HepG2 (cell line): Measurements from ENCODE around the gene AHCTF1. TPM values are rescaled to one million over a fixed set of nuclear protein-coding genes. Genes with fewer than 3 reads are reported as not detected.
A peak's percentile ranks its signal among the peaks of the same experiment; 100 is the strongest.

Experiments used
- ATAC-seq: fragments of 200-7000 bp; cut with Tn5 transposase; 3 replicates; pipeline ENCODE4 v1.9.1; 2020; ENCODE audit warnings: mild to moderate bottlenecking, moderate library complexity
- BruUV-seq: library from RNA; stranded (reverse); fragments of 400-500 nt; replicated peaks from 2 replicates; lab custom pipeline; 2021; lab: Mats Ljungman, UMichigan
- CTCF ChIA-PET: fragments of 300-600 bp; formaldehyde crosslinking; extraction: SDS; loops from one replicate; lab custom pipeline; 2021; ENCODE audit warnings: low total read pairs, inconsistent platforms, low intra/inter-chr PET ratio; lab: Yijun Ruan, JAX
- POLR2A ChIA-PET: fragments of 350-600 bp; sonication (Branson Sonifier 250); formaldehyde crosslinking; loops from one replicate; lab custom pipeline; 2020; ENCODE audit warnings: antibody characterized with exemption, inconsistent platforms; lab: Yijun Ruan, JAX
- DNase-seq: peaks from one replicate; pipeline ENCODE4 v3.0.0-alpha.2; 2015; ENCODE audit warnings: low spot score
- FAIRE-seq: peaks from 3 replicates; lab custom pipeline; 2011; peaks lifted over from hg19 to GRCh38; lab: Jason Lieb, UNC
- H2AFZ ChIP-seq: one replicate; pipeline ENCODE4 v1.6.1; 2011; ENCODE audit warnings: low read length, inconsistent platforms
- H3K27ac ChIP-seq: fragments of 300-600 bp; 3 replicates; pipeline ENCODE4 v1.8.0; 2011; ENCODE audit warnings: mixed run types, mild to moderate bottlenecking, mixed read lengths, low read length, inconsistent platforms; ENCODE audit not compliant: insufficient read depth; ENCODE audit errors: extremely low read length
- H3K27me3 ChIP-seq, 2 experiments: fragments of 200-600 bp in 1 of 2; 2 replicates in 1 of 2; 3 replicates in 1 of 2; pipeline versions ENCODE4 v1.6.0 to v1.8.0; 2011; ENCODE audit warnings: low read length in 2 of 2, mild to moderate bottlenecking in 2 of 2, moderate library complexity in 2 of 2, inconsistent platforms in 1 of 2; ENCODE audit not compliant: insufficient read depth in 2 of 2, control insufficient read depth in 1 of 2
- H3K36me3 ChIP-seq, 2 experiments: fragments of 200-600 bp in 1 of 2; replicated peaks in 1 of 2; 2 replicates in 1 of 2; 3 replicates in 1 of 2; pipeline versions ENCODE4 v1.5.1 to v1.8.0; 2011; ENCODE audit warnings: low read length in 2 of 2, inconsistent platforms in 1 of 2; ENCODE audit not compliant: insufficient read depth in 2 of 2, control insufficient read depth in 1 of 2
- H3K4me1 ChIP-seq: 2 replicates; pipeline ENCODE4 v1.5.1; 2012; ENCODE audit warnings: low read length, inconsistent platforms; ENCODE audit not compliant: insufficient read depth
- H3K4me2 ChIP-seq: 2 replicates; pipeline ENCODE4 v1.6.0; 2011; ENCODE audit warnings: low read depth, low read length, inconsistent platforms
- H3K4me3 ChIP-seq, 3 experiments: fragments of 200-600 bp in 1 of 3; sonication (generic), shearing (Covaris generic) in 1 of 3; replicated peaks in 1 of 3; 2 replicates each; pipeline ENCODE4 v1.5.1; 2011 to 2016; ENCODE audit warnings: low read length in 3 of 3, inconsistent platforms in 2 of 3, low read depth in 2 of 3, mild to moderate bottlenecking in 2 of 3, control low read depth in 1 of 3, mixed read lengths in 1 of 3; ENCODE audit not compliant: insufficient read depth in 1 of 3
- H3K79me2 ChIP-seq: one replicate; pipeline ENCODE4 v1.6.1; 2011; ENCODE audit warnings: low read length, inconsistent platforms; ENCODE audit not compliant: insufficient read depth
- H3K9ac ChIP-seq: 2 replicates; pipeline ENCODE4 v1.6.0; 2011; ENCODE audit warnings: mild to moderate bottlenecking, low read depth, low read length, inconsistent platforms; ENCODE audit not compliant: insufficient read depth
- H3K9me3 ChIP-seq: 2 replicates; pipeline ENCODE4 v1.5.1; 2012; ENCODE audit warnings: mild to moderate bottlenecking, low read length
- H4K20me1 ChIP-seq: 2 replicates; pipeline ENCODE4 v1.6.0; 2011; ENCODE audit warnings: inconsistent platforms, mild to moderate bottlenecking, low read length, moderate library complexity; ENCODE audit not compliant: insufficient read depth
- MIXL1 ChIP-seq: IDR thresholded peaks from 2 replicates; pipeline ENCODE4 v1.6.1; 2016
- MNT ChIP-seq: fragments of 450-650 bp; IDR thresholded peaks from 2 replicates; pipeline ENCODE4 v1.6.1; 2016
- NFATC3 ChIP-seq: sonication (generic); formaldehyde crosslinking; IDR thresholded peaks from 2 replicates; pipeline ENCODE4 v1.5.1; 2020; ENCODE audit warnings: mild to moderate bottlenecking, missing genetic modification reagents
- TP53 ChIP-seq: sonication (generic); formaldehyde crosslinking; conservative IDR thresholded peaks from 2 replicates; pipeline ENCODE4 v1.4.0; 2020; ENCODE audit warnings: missing genetic modification reagents
- TRIM22 ChIP-seq: fragments of 450-650 bp; IDR thresholded peaks from 2 replicates; pipeline ENCODE4 v1.6.1; 2017
- ZBTB7A ChIP-seq: sonication (generic); formaldehyde crosslinking; IDR thresholded peaks from 2 replicates; pipeline ENCODE4 v1.8.0; 2022; ENCODE audit warnings: mild to moderate bottlenecking, missing genetic modification reagents
- ZNF414 ChIP-seq: sonication (generic); formaldehyde crosslinking; IDR thresholded peaks from 2 replicates; pipeline ENCODE4 v1.5.0; 2020; ENCODE audit warnings: missing genetic modification reagents
- ZNF577 ChIP-seq: sonication (generic); formaldehyde crosslinking; IDR thresholded peaks from 2 replicates; pipeline ENCODE4 v1.4.0; 2020; ENCODE audit warnings: mild to moderate bottlenecking, low read depth, missing genetic modification reagents, borderline replicate concordance
- ZNF639 ChIP-seq: conservative IDR thresholded peaks from 2 replicates; pipeline ENCODE4 v1.6.1; 2018; ENCODE audit warnings: missing genetic modification reagents
- ZSCAN30 ChIP-seq: sonication (generic); formaldehyde crosslinking; IDR thresholded peaks from 2 replicates; pipeline ENCODE4 v1.5.0; 2020; ENCODE audit warnings: mild to moderate bottlenecking, missing genetic modification reagents
- WGBS: methylation state at CpG from one replicate; pipeline ENCODE4 v1.1.6; 2017; ENCODE audit warnings: low lambda C conversion rate; 5-methylcytosine and 5-hydroxymethylcytosine counted together
- in situ Hi-C: cut with HindIII; loops from 2 replicates; pipeline ENCODE4 v1.10.0; 2017; ENCODE audit warnings: low pct_unique_long_range_greater_than_20kb; ENCODE audit not compliant: extremely low pct_ligation_motif_present
- intact Hi-C: fragments of 100-400 bp; cut with micrococcal nuclease; formaldehyde crosslinking; loops from one replicate; pipeline ENCODE4 v1.10.0; 2022; ENCODE audit not compliant: unreplicated experiment
- polyA plus RNA-seq, 8 experiments: library from polyadenylated mRNA; depleted of rRNA in 3 of 8; stranded (reverse) in 7 of 8; unstranded in 1 of 8; fragments of >200 nt; fragmentation: Illumina TruSeq in 4 of 8; extraction: Trizol in 4 of 8; gene quantifications; 2 replicates each; pipeline versions ENCODE4 v1.2.1 to v1.2.3, GENCODE V29; 2011 to 2016; ENCODE audit warnings: low read depth in 4 of 8, missing spikeins in 1 of 8, mixed read lengths in 1 of 8; ENCODE audit not compliant: insufficient read depth in 1 of 8
- total RNA-seq, 5 experiments: library from RNA; depleted of rRNA; stranded (reverse); fragments of >200 nt; fragmentation: Illumina TruSeq; extraction: Trizol; gene quantifications; 2 replicates each; pipeline ENCODE4 v1.2.3, GENCODE V29; 2016; ENCODE audit warnings: low read depth in 1 of 5

AHCTF1 gene
- total and polyA plus RNA-seq, 2 of the 13 experiments (the other 11 are each of a cell fraction or from before 2014, with no cell fraction given): 16.6 to 45.9 TPM

- TF ChIP-seq TRIM22 (no peak), NFATC3 (CRISPR knock-in tag) (no peak), TP53 (no peak), ZNF577 (CRISPR knock-in tag) (no peak), ZNF414 (no peak), ZSCAN30 (no peak), ZNF639 (CRISPR knock-in tag) (no peak), ZBTB7A (CRISPR knock-in tag) (no peak)
Measured at GRCh38 chr1:246923900-246924299, 7.8 kb downstream of the AHCTF1 start (continued).

- peaks cover 75% of the 10 kb centered on the region for H3K4me1 ChIP-seq
- peaks cover 0 to 19% of the 10 kb centered on the region in 2 experiments; a peak in 4 of 5 replicates for H3K36me3 ChIP-seq
- in situ Hi-C loops: no loop called here
- peaks cover 65% of the 10 kb centered on the region for H4K20me1 ChIP-seq
- ChIA-PET CTCF (no interaction called here), POLR2A (no interaction called here)
- no peak overlapping the region for H3K4me2 ChIP-seq
- no peaks in the 10 kb centered on the region for H3K9me3 ChIP-seq
- no peak overlapping the region for H2AFZ ChIP-seq
- no peaks in the 10 kb centered on the region for H3K27me3 ChIP-seq
- peaks cover 91% of the 10 kb centered on the region for H3K79me2 ChIP-seq
- no TSS peak for BruUV-seq
- no peak overlapping the region for H3K4me3 ChIP-seq
- H3K27ac ChIP-seq: no peak overlapping the region
- WGBS: 95% methylated on average over 5 of the region's 5 CpGs
- peak; percentile 13; the same call in 1 of the 2 replicates for TF ChIP-seq MNT
- no peak for TF ChIP-seq MIXL1 (CRISPR knock-in tag)
- DNase-seq (no peak), ATAC-seq (no peak), FAIRE-seq (no peak)
- H3K9ac ChIP-seq: no peak overlapping the region
- intact Hi-C loops: no loop called here
Measured at GRCh38 chr1:246923482-246923881, 8.3 kb downstream of the AHCTF1 start.
